HCT116 (cell line): ENCODE measurements around the gene TYW1. TPM values are rescaled to one million over a fixed set of nuclear protein-coding genes. Genes with fewer than 3 reads are reported as not detected.
"Not testable (repeated sequence)": the region's sequence is repeated elsewhere in the genome, so short reads cannot be mapped to it uniquely, and the experiment has no call there.

Source experiments
- ATAC-seq: fragments of 200-7000 bp; cut with Tn5 transposase; 2 replicates; pipeline ENCODE4 v1.9.1; 2020; ENCODE audit warnings: mild to moderate bottlenecking, moderate library complexity
- BruUV-seq: library from RNA; stranded (reverse); fragments of 400-500 nt; replicated peaks from 2 replicates; lab custom pipeline; 2021; lab: Mats Ljungman, UMichigan
- CTCF ChIA-PET: fragments of 300-600 bp; sonication (Branson Sonifier 250); formaldehyde crosslinking; loops from one replicate; lab custom pipeline; 2021; ENCODE audit warnings: antibody characterized with exemption; lab: Charles Lee
- POLR2A ChIA-PET: fragments of 300-600, 350-600 bp; sonication (Branson Sonifier 250); formaldehyde crosslinking; loops from one replicate; lab custom pipeline; 2021; ENCODE audit warnings: antibody characterized with exemption; lab: Charles Lee
- RAD21 ChIA-PET, 2 experiments: fragments of 300-600 bp; sonication (Branson Sonifier 250); formaldehyde crosslinking; loops; one replicate each; lab custom pipeline; 2023; ENCODE audit warnings: low total read pairs in 2 of 2; ENCODE audit not compliant: uncharacterized antibody in 2 of 2, unreplicated experiment in 2 of 2, low non-redundant PET in 1 of 2; lab: Charles Lee
- DNase-seq: peaks from one replicate; pipeline ENCODE4 v3.0.0-alpha.2; 2010; ENCODE audit warnings: low read depth, low spot score
- H2AFZ ChIP-seq: fragments of 200-600 bp; shearing (Covaris generic), sonication (generic); 2 replicates; pipeline ENCODE4 v1.6.1; 2017; ENCODE audit warnings: low read depth, mixed run types, mixed read lengths, antibody characterized with exemption, low read length; ENCODE audit not compliant: poor library complexity, severe bottlenecking
- H3K27ac ChIP-seq: 2 replicates; pipeline ENCODE4 v1.5.1; 2012; ENCODE audit warnings: low read depth, low read length
- H3K27me3 ChIP-seq: fragments of 200-600 bp; sonication (generic); 2 replicates; pipeline ENCODE4 v1.6.1; 2016; ENCODE audit warnings: mixed run types, low read length, mixed read lengths; ENCODE audit not compliant: insufficient read depth
- H3K36me3 ChIP-seq, 2 experiments: fragments of 200-500 bp in 1 of 2; fragments of 200-600 bp in 1 of 2; sonication (Bioruptor generic) in 1 of 2; sonication (generic) in 1 of 2; 2 replicates each; pipeline versions ENCODE4 v1.5.1 to v1.6.1; 2014 to 2016; ENCODE audit warnings: low read length in 2 of 2, inconsistent platforms in 1 of 2, mixed read lengths in 1 of 2, mixed run types in 1 of 2; ENCODE audit not compliant: insufficient read depth in 2 of 2, control insufficient read depth in 1 of 2
- H3K4me1 ChIP-seq, 2 experiments: fragments of 200-600 bp in 1 of 2; sonication (generic) in 1 of 2; 2 replicates each; pipeline versions ENCODE4 v1.5.1 to v1.6.1; 2012 to 2017; ENCODE audit warnings: low read length in 2 of 2, inconsistent platforms in 1 of 2, mild to moderate bottlenecking in 1 of 2, mixed read lengths in 1 of 2, mixed run types in 1 of 2, moderate library complexity in 1 of 2; ENCODE audit not compliant: insufficient read depth in 2 of 2, control insufficient read depth in 1 of 2
- H3K4me2 ChIP-seq: fragments of 200-600 bp; sonication (generic); 2 replicates; pipeline ENCODE4 v1.6.1; 2017; ENCODE audit warnings: mixed run types, low read length, mixed read lengths
- H3K4me3 ChIP-seq, 2 experiments: fragments of 200-600 bp in 1 of 2; sonication (generic) in 1 of 2; replicated peaks in 1 of 2; 2 replicates each; pipeline ENCODE4 v1.5.1; 2011 to 2016; ENCODE audit warnings: low read length in 2 of 2, control low read depth in 1 of 2, low read depth in 1 of 2, mild to moderate bottlenecking in 1 of 2, mixed read lengths in 1 of 2, mixed run types in 1 of 2
- H3K79me2 ChIP-seq: fragments of 200-600 bp; sonication (generic); 2 replicates; pipeline ENCODE4 v1.6.1; 2017; ENCODE audit warnings: mild to moderate bottlenecking, mixed run types, low read length, moderate library complexity, mixed read lengths; ENCODE audit not compliant: insufficient read depth
- H3K9ac ChIP-seq: fragments of 200-600 bp; sonication (generic); 2 replicates; pipeline ENCODE4 v1.6.1; 2016; ENCODE audit warnings: low read length, mixed read lengths
- H3K9me2 ChIP-seq: fragments of 200-600 bp; sonication (generic), shearing (Covaris generic); 2 replicates; pipeline ENCODE4 v1.6.1; 2017; ENCODE audit warnings: mixed run types, mild to moderate bottlenecking, moderate library complexity; ENCODE audit not compliant: insufficient read depth
- H3K9me3 ChIP-seq, 2 experiments: fragments of 200-500 bp in 1 of 2; fragments of 200-600 bp in 1 of 2; sonication (Bioruptor generic) in 1 of 2; sonication (generic) in 1 of 2; 2 replicates each; pipeline ENCODE4 v1.6.1; 2014 to 2017; ENCODE audit warnings: low read length in 2 of 2, mixed read lengths in 2 of 2, inconsistent platforms in 1 of 2, low read depth in 1 of 2, mild to moderate bottlenecking in 1 of 2, mixed run types in 1 of 2, moderate library complexity in 1 of 2; ENCODE audit not compliant: control insufficient read depth in 1 of 2, insufficient read depth in 1 of 2
- H4K20me1 ChIP-seq: fragments of 200-600 bp; sonication (generic), shearing (Covaris generic); 2 replicates; pipeline ENCODE4 v1.6.1; 2017; ENCODE audit warnings: mixed run types, mild to moderate bottlenecking, moderate library complexity; ENCODE audit not compliant: insufficient read depth
- intact Hi-C: fragments of 100-400 bp; cut with micrococcal nuclease; formaldehyde crosslinking; loops from 2 replicates; pipeline ENCODE4 v1.10.0; 2022
- total RNA-seq: library from RNA; stranded (reverse); gene quantifications from one replicate; pipeline ENCODE4 v1.2.1, GENCODE V29; 2021; ENCODE audit not compliant: unreplicated experiment

TYW1 gene
- total RNA-seq, 1 experiment from 2014 or later, result 16.6 TPM

DNA sequence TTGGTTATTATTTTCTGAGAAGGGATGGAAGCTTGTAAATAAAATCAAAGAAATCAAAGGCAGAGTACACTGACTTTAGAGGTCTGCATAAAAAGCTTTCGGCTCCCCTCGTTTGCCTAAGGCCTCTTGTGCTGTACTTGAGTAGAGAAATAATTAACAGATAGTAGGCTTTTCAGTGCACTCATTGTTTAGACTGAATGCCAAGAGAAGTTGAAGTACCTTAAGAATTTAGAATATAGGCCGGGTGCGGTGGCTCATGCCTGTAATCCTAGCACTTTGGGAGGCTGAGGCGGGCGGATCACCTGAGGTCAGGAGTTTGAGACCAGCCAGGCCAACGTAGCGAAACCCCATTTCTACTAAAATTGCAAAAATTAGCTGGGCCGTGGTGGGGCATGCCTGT, 232.4 kb downstream of the TYW1 start:
- H3K4me1 ChIP-seq, ATAC-seq, H3K4me3 ChIP-seq, POLR2A ChIA-PET, H3K9ac ChIP-seq, H3K36me3 ChIP-seq, CTCF ChIA-PET, H3K9me3 ChIP-seq, H3K9me2 ChIP-seq, H4K20me1 ChIP-seq, H3K4me2 ChIP-seq, H3K27me3 ChIP-seq, H3K79me2 ChIP-seq, BruUV-seq, RAD21 ChIA-PET, DNase-seq, H2AFZ ChIP-seq, H3K27ac ChIP-seq, intact Hi-C loops: not testable (repeated sequence)

DNA sequence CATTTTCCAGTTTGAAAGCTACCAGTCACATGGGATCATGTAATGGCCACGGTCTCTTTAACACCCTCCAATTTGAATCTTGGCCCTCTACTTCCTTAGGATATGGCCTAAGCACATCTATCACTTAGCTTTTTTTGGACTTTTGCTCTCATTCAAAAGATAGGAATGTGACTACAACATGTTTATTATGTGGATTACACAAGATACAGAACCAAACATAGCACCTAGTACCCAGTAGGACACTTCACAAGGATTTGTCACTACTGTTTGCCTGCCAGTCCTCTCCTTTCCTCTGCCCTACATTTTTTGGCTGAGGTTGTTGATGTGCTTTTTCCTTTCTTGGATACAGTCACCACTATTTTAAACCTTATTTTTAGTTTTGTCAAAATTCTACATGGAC, 233.4 kb downstream of the TYW1 start:
- H3K9me3 ChIP-seq, H3K9me2 ChIP-seq, BruUV-seq, H3K27me3 ChIP-seq, H3K9ac ChIP-seq, H2AFZ ChIP-seq, H3K27ac ChIP-seq, H3K4me2 ChIP-seq, POLR2A ChIA-PET, ATAC-seq, RAD21 ChIA-PET, H3K4me1 ChIP-seq, H4K20me1 ChIP-seq, intact Hi-C loops, H3K36me3 ChIP-seq, H3K4me3 ChIP-seq, CTCF ChIA-PET, DNase-seq, H3K79me2 ChIP-seq: not testable (repeated sequence)

GRCh38 chr7:67233506-67233905, 236.9 kb downstream of the TYW1 start:
- DNase-seq, RAD21 ChIA-PET, H4K20me1 ChIP-seq, CTCF ChIA-PET, intact Hi-C loops, H3K4me1 ChIP-seq, POLR2A ChIA-PET, H3K79me2 ChIP-seq, H3K4me3 ChIP-seq, H3K27me3 ChIP-seq, BruUV-seq, H3K9me3 ChIP-seq, H3K9me2 ChIP-seq, H3K27ac ChIP-seq, ATAC-seq, H3K4me2 ChIP-seq, H3K9ac ChIP-seq, H3K36me3 ChIP-seq, H2AFZ ChIP-seq: not testable (repeated sequence)

DNA sequence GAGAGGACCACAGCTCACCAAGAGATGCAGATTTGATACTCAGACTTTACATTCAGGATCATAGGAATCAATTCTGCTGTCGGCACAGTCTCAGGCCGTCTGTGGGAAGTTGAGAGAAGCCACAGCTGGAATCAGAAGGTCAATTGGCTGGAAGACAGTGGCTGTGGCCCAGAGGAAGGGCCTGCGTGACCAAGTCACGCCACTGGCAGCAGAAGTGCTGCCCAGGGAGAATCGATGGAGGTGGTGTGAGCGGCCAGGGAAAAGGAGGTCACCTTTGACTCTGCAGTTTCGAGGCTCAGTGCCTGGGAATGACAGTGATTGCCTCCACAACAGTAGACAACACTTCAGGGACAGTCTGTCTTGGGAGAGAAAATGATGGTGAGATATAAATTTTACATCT, 239.6 kb downstream of the TYW1 start:
- ATAC-seq, H3K36me3 ChIP-seq, H3K79me2 ChIP-seq, DNase-seq, RAD21 ChIA-PET, H2AFZ ChIP-seq, H3K27me3 ChIP-seq, H3K9me2 ChIP-seq, H3K27ac ChIP-seq, H3K4me3 ChIP-seq, BruUV-seq, H3K9me3 ChIP-seq, H3K4me1 ChIP-seq, POLR2A ChIA-PET, CTCF ChIA-PET, H4K20me1 ChIP-seq, H3K9ac ChIP-seq, intact Hi-C loops, H3K4me2 ChIP-seq: not testable (repeated sequence)

DNA sequence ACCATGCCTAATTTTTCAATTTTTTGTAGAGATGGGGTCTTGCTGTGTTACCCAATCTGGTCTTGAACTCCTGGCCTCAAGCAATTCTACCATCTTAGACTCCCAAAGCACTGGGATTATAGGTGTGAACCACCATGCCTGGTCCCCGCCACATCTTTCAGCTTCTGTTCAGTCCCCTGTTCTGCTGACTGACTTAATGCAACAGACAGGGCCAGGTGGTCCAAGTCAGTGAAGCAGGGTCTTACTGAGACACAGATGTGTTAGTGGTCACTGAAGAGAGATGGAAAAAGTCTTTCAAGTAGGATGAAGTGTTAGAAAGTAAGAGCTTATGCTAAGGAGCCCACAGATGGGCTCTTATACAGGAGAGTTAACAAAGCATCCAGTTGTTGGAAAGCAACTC, 246.2 kb downstream of the TYW1 start:
- CTCF ChIA-PET, result not testable (repeated sequence)

More for the DNA sequence above, 246.2 kb downstream of the TYW1 start:
- H3K27me3 ChIP-seq, RAD21 ChIA-PET, ATAC-seq, H3K9me2 ChIP-seq, H4K20me1 ChIP-seq, H3K27ac ChIP-seq, intact Hi-C loops, H3K36me3 ChIP-seq, H2AFZ ChIP-seq, H3K4me1 ChIP-seq, H3K79me2 ChIP-seq, H3K9me3 ChIP-seq, BruUV-seq, H3K9ac ChIP-seq, H3K4me2 ChIP-seq, DNase-seq, POLR2A ChIA-PET, H3K4me3 ChIP-seq: not testable (repeated sequence)
